IMR-90 (cell line): ENCODE data around the gene SIT1. TPM values are rescaled to one million over a fixed set of nuclear protein-coding genes. Genes with fewer than 3 reads are reported as not detected.

Experiments
- ATAC-seq: fragments of 200-7000 bp; cut with Tn5 transposase; 2 replicates; pipeline ENCODE4 v1.9.1; 2020; ENCODE audit warnings: low read depth, mild to moderate bottlenecking, moderate library complexity
- BruUV-seq: library from RNA; stranded (reverse); fragments of 400-500 nt; replicated peaks from 2 replicates; lab custom pipeline; 2021; lab: Mats Ljungman, UMichigan
- CTCF ChIA-PET: fragments of 300-600 bp; formaldehyde crosslinking; extraction: SDS; loops from one replicate; lab custom pipeline; 2021; ENCODE audit warnings: antibody characterized with exemption; lab: Yijun Ruan, JAX
- POLR2A ChIA-PET: fragments of 300-600 bp; sonication (Branson Sonifier 250); formaldehyde crosslinking; loops from one replicate; lab custom pipeline; 2022; ENCODE audit warnings: antibody characterized with exemption; ENCODE audit not compliant: unreplicated experiment; lab: Charles Lee
- DNase-seq: peaks from one replicate; pipeline ENCODE4 v3.0.0; 2013
- H2AFZ ChIP-seq: replicated peaks from 2 replicates; pipeline ENCODE3; 2013; ENCODE audit warnings: low read length, mild to moderate bottlenecking; ENCODE audit not compliant: poor library complexity
- H2AK5ac ChIP-seq: 2 replicates; pipeline ENCODE4 v1.6.1; 2013; ENCODE audit warnings: low read depth, low read length, inconsistent platforms
- H2AK9ac ChIP-seq: replicated peaks from 2 replicates; pipeline ENCODE3; 2013; ENCODE audit warnings: mild to moderate bottlenecking, low read depth, low read length, moderate library complexity; ENCODE audit not compliant: poor library complexity
- H2BK120ac ChIP-seq: 2 replicates; pipeline ENCODE4 v1.6.1; 2013; ENCODE audit warnings: low read depth, low read length, inconsistent platforms
- H2BK15ac ChIP-seq: 3 replicates; pipeline ENCODE4 v1.6.1; 2013; ENCODE audit warnings: low read depth, low read length, inconsistent platforms
- H2BK20ac ChIP-seq: 2 replicates; pipeline ENCODE4 v1.6.1; 2013; ENCODE audit warnings: low read depth, mild to moderate bottlenecking, inconsistent platforms, low read length, moderate library complexity
- H2BK5ac ChIP-seq: 2 replicates; pipeline ENCODE4 v1.6.1; 2013; ENCODE audit warnings: mild to moderate bottlenecking, low read depth, low read length, inconsistent platforms; ENCODE audit not compliant: poor library complexity, severe bottlenecking
- H3K14ac ChIP-seq: replicated peaks from 2 replicates; pipeline ENCODE4 v1.6.1; 2013; ENCODE audit warnings: low read depth, low read length, inconsistent platforms
- H3K18ac ChIP-seq: 2 replicates; pipeline ENCODE4 v1.6.1; 2013; ENCODE audit warnings: low read depth, low read length, control low read depth
- H3K23ac ChIP-seq: 2 replicates; pipeline ENCODE4 v1.6.1; 2013; ENCODE audit warnings: low read depth, low read length, inconsistent platforms
- H3K27ac ChIP-seq: 2 replicates; pipeline ENCODE4 v1.5.1; 2013; ENCODE audit warnings: mild to moderate bottlenecking, control low read depth, low read length; ENCODE audit not compliant: insufficient read depth
- H3K27me3 ChIP-seq: 2 replicates; pipeline ENCODE4 v1.6.1; 2013; ENCODE audit warnings: low read length; ENCODE audit not compliant: control insufficient read depth, insufficient read depth
- H3K36me3 ChIP-seq: 2 replicates; pipeline ENCODE4 v1.6.1; 2013; ENCODE audit warnings: low read length, mixed read lengths; ENCODE audit not compliant: control insufficient read depth, insufficient read depth
- H3K4ac ChIP-seq: 2 replicates; pipeline ENCODE4 v1.6.1; 2013; ENCODE audit warnings: low read depth, low read length, inconsistent platforms
- H3K4me1 ChIP-seq: 2 replicates; pipeline ENCODE4 v1.6.1; 2013; ENCODE audit warnings: low read length, mixed read lengths; ENCODE audit not compliant: control insufficient read depth, insufficient read depth
- H3K4me2 ChIP-seq: 2 replicates; pipeline ENCODE4 v1.6.1; 2013; ENCODE audit warnings: low read depth, mild to moderate bottlenecking, control low read depth, low read length, moderate library complexity
- H3K4me3 ChIP-seq: 2 replicates; pipeline ENCODE4 v1.5.1; 2013; ENCODE audit warnings: low read depth, mild to moderate bottlenecking, control low read depth, low read length, moderate library complexity; ENCODE audit not compliant: insufficient read depth
- H3K56ac ChIP-seq: 2 replicates; pipeline ENCODE4 v1.6.1; 2013; ENCODE audit warnings: low read length, inconsistent platforms; ENCODE audit not compliant: insufficient read depth; ENCODE audit errors: extremely low read depth
- H3K79me1 ChIP-seq, 2 experiments: 2 replicates each; pipeline ENCODE4 v1.6.1; 2013; ENCODE audit warnings: low read length in 2 of 2, inconsistent platforms in 1 of 2, low read depth in 1 of 2
- H3K9ac ChIP-seq: 2 replicates; pipeline ENCODE4 v1.6.1; 2013; ENCODE audit warnings: low read depth, low read length, control low read depth
- H3K9me1 ChIP-seq: 2 replicates; pipeline ENCODE4 v1.6.1; 2013; ENCODE audit warnings: low read length, inconsistent platforms; ENCODE audit not compliant: insufficient read depth
- H3K9me3 ChIP-seq: 2 replicates; pipeline ENCODE4 v1.6.1; 2013; ENCODE audit warnings: low read length; ENCODE audit not compliant: control insufficient read depth, insufficient read depth
- H4K20me1 ChIP-seq: 2 replicates; pipeline ENCODE4 v1.6.1; 2013; ENCODE audit warnings: low read length, inconsistent platforms; ENCODE audit not compliant: insufficient read depth
- H4K5ac ChIP-seq: 2 replicates; pipeline ENCODE4 v1.6.1; 2013; ENCODE audit warnings: mild to moderate bottlenecking, low read depth, low read length, control low read depth
- H4K8ac ChIP-seq, 2 experiments: 2 replicates each; pipeline ENCODE4 v1.6.1; 2013; ENCODE audit warnings: low read depth in 2 of 2, low read length in 2 of 2, control low read depth in 1 of 2, inconsistent platforms in 1 of 2
- H4K91ac ChIP-seq: 2 replicates; pipeline ENCODE4 v1.6.1; 2013; ENCODE audit warnings: low read depth, low read length, inconsistent platforms; ENCODE audit not compliant: insufficient read depth
- BHLHE40 ChIP-seq: fragments of 150-350 bp; IDR thresholded peaks from 2 replicates; pipeline ENCODE4 v1.6.1; 2016; ENCODE audit warnings: mild to moderate bottlenecking, low read depth, low read length
- CEBPB ChIP-seq: IDR thresholded peaks from 2 replicates; pipeline ENCODE4 v1.6.1; 2012; ENCODE audit warnings: low read depth, low read length, improper control_type of control experiment
- CHD1 ChIP-seq: IDR thresholded peaks from 2 replicates; pipeline ENCODE4 v1.6.1; 2012; ENCODE audit warnings: low read depth, low read length, improper control_type of control experiment
- ELK1 ChIP-seq: fragments of 150-350 bp; IDR thresholded peaks from 2 replicates; pipeline ENCODE4 v1.6.1; 2016; ENCODE audit warnings: low read depth, mild to moderate bottlenecking, low read length, moderate library complexity, borderline replicate concordance
- FOS ChIP-seq: fragments of 150-350 bp; IDR thresholded peaks from 2 replicates; pipeline ENCODE4 v1.6.1; 2016; ENCODE audit warnings: low read depth, low read length
- MAFK ChIP-seq: IDR thresholded peaks from 2 replicates; pipeline ENCODE4 v1.6.1; 2012; ENCODE audit warnings: low read depth, low read length, improper control_type of control experiment
- MAZ ChIP-seq: IDR thresholded peaks from 2 replicates; pipeline ENCODE4 v1.6.1; 2012; ENCODE audit warnings: low read depth, mild to moderate bottlenecking, low read length, improper control_type of control experiment, moderate library complexity, borderline replicate concordance
- MXI1 ChIP-seq: IDR thresholded peaks from 2 replicates; pipeline ENCODE4 v1.6.1; 2012; ENCODE audit warnings: low read depth, mild to moderate bottlenecking, low read length, moderate library complexity, borderline replicate concordance
- NFE2L2 ChIP-seq: fragments of 150-350 bp; IDR thresholded peaks from 2 replicates; pipeline ENCODE4 v1.6.1; 2016; ENCODE audit warnings: low read depth, mild to moderate bottlenecking, low read length
- POLR2A ChIP-seq: IDR thresholded peaks from 2 replicates; pipeline ENCODE4 v1.6.1; 2012; ENCODE audit warnings: mild to moderate bottlenecking, low read depth, low read length
- RAD21 ChIP-seq: IDR thresholded peaks from 2 replicates; pipeline ENCODE4 v1.6.1; 2012; ENCODE audit warnings: low read length, improper control_type of control experiment
- RCOR1 ChIP-seq: IDR thresholded peaks from 2 replicates; pipeline ENCODE4 v1.6.1; 2012; ENCODE audit warnings: mild to moderate bottlenecking, low read length, improper control_type of control experiment; ENCODE audit not compliant: insufficient replicate concordance
- RFX5 ChIP-seq: IDR thresholded peaks from 2 replicates; pipeline ENCODE4 v1.8.0; 2012; ENCODE audit warnings: low read depth, mild to moderate bottlenecking, low read length, moderate library complexity
- SMC3 ChIP-seq: fragments of 150-350 bp; IDR thresholded peaks from 2 replicates; pipeline ENCODE4 v1.6.1; 2016; ENCODE audit warnings: low read depth, mild to moderate bottlenecking, antibody characterized with exemption, low read length, moderate library complexity
- USF2 ChIP-seq: fragments of 150-350 bp; IDR thresholded peaks from 2 replicates; pipeline ENCODE4 v1.6.1; 2017; ENCODE audit warnings: mild to moderate bottlenecking, antibody characterized with exemption, low read length, low read depth
- WGBS, 2 experiments: methylation state at CpG; one replicate each; pipeline versions ENCODE4 v1.1.5 to v1.1.7; 2013; ENCODE audit warnings: missing lambda C conversion rate in 2 of 2; ENCODE audit not compliant: insufficient read length in 1 of 2; ENCODE audit errors: extremely low coverage in 2 of 2; 5-methylcytosine and 5-hydroxymethylcytosine counted together
- dilution Hi-C: fragments of 300-500 bp; cut with HindIII; formaldehyde crosslinking; loops from one replicate; pipeline ENCODE4 v1.14.3; 2018; ENCODE audit warnings: low sequenced_read_pairs; ENCODE audit not compliant: unreplicated experiment
- in situ Hi-C: fragments of 300-500 bp; cut with MboI; formaldehyde crosslinking; loops from 3 replicates; pipeline ENCODE4 v1.14.3; 2019; ENCODE audit warnings: low sequenced_read_pairs, inconsistent platforms, mixed read lengths
- intact Hi-C: fragments of 100-400 bp; cut with micrococcal nuclease; formaldehyde crosslinking; loops from 2 replicates; pipeline ENCODE4 v1.10.0; 2022
- polyA plus RNA-seq, 3 experiments: library from polyadenylated mRNA; depleted of rRNA; stranded (reverse); fragments of >200 nt; gene quantifications; 2 replicates each; pipeline ENCODE4 v1.2.3, GENCODE V29; 2012; ENCODE audit warnings: low replicate concordance in 1 of 3
- total RNA-seq: library from RNA; depleted of rRNA; stranded (reverse); fragments of >200 nt; gene quantifications from 2 replicates; pipeline ENCODE4 v1.2.3, GENCODE V29; 2012
- TF ChIP-seq, protein P1 (sequence below): conservative IDR thresholded peaks from 2 replicates; pipeline ENCODE4 v1.5.1; 2012; ENCODE audit warnings: mild to moderate bottlenecking, low read depth, low read length, improper control_type of control experiment

Gene SIT1
- total and polyA plus RNA-seq, 2 of the 4 experiments (the other 2 are of a cell fraction), result not detected

DNA sequence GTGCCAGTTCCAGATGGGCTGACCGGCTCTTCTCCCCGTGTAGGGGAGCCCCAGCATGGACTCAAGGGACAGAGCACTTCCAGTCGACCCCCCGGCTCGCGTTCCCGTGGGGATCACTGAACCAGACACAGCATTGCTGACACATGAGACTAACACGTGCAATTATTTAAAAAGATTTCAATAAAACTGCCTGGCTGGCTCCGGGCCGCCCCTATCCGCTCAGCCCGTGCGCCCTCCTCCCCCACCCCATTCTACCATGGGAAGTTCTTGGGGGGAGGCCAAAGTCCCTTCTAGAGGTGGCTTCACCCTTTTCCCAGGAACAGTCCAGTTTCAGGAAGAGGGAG lies 40.9 kb downstream of the SIT1 start:
- Histone ChIP-seq H2AFZ (no peak overlapping the region), H2BK15ac (no peak overlapping the region), H3K27ac (no peak overlapping the region), H3K9me1 (peaks cover 6% of the 10 kb centered on the region; the same call in 1 of the 2 replicates), H3K4me2 (no peak overlapping the region), H4K91ac (no peak overlapping the region), H2AK5ac (no peak overlapping the region), H4K5ac (no peak overlapping the region), H3K27me3 (peaks cover 12% of the 10 kb centered on the region), H3K23ac (no peak overlapping the region), H3K9me3 (no peaks in the 10 kb centered on the region), H3K79me1 (peaks cover 7 to 25% of the 10 kb centered on the region in 2 experiments; a peak in 3 of 4 replicates), H4K8ac (no peak overlapping the region), H3K4me1 (peaks cover 2% of the 10 kb centered on the region), H3K14ac (no peak overlapping the region), H2BK120ac (no peak overlapping the region), H3K36me3 (peaks cover 27% of the 10 kb centered on the region), H3K18ac (no peak overlapping the region), H3K9ac (no peak overlapping the region), H4K20me1 (peaks cover 8% of the 10 kb centered on the region; the same call in 1 of the 2 replicates), H3K4me3 (no peak overlapping the region), H3K4ac (no peak overlapping the region), H2BK5ac (no peak overlapping the region), H2AK9ac (no peak overlapping the region), H3K56ac (no peak overlapping the region), H2BK20ac (no peak overlapping the region)
- BruUV-seq, result no TSS peak
- intact Hi-C loops, result loop anchor here (10.0 kb wide), 1 partner anchor 75 kb away; the partner anchor contains the start of gene TPM2
- TF ChIP-seq MXI1, result no peak
- TF ChIP-seq, protein P1, sequence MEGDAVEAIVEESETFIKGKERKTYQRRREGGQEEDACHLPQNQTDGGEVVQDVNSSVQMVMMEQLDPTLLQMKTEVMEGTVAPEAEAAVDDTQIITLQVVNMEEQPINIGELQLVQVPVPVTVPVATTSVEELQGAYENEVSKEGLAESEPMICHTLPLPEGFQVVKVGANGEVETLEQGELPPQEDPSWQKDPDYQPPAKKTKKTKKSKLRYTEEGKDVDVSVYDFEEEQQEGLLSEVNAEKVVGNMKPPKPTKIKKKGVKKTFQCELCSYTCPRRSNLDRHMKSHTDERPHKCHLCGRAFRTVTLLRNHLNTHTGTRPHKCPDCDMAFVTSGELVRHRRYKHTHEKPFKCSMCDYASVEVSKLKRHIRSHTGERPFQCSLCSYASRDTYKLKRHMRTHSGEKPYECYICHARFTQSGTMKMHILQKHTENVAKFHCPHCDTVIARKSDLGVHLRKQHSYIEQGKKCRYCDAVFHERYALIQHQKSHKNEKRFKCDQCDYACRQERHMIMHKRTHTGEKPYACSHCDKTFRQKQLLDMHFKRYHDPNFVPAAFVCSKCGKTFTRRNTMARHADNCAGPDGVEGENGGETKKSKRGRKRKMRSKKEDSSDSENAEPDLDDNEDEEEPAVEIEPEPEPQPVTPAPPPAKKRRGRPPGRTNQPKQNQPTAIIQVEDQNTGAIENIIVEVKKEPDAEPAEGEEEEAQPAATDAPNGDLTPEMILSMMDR, result no peak
- TF ChIP-seq MAZ, result no peak
- TF ChIP-seq BHLHE40, result no peak
- TF ChIP-seq POLR2A, result no peak
- TF ChIP-seq USF2, result no peak
- no peak for TF ChIP-seq RAD21
- TF ChIP-seq CEBPB, result no peak
- no peak for TF ChIP-seq MAFK
- no peak for TF ChIP-seq ELK1
- no peak for TF ChIP-seq CHD1
- no peak for TF ChIP-seq NFE2L2
- TF ChIP-seq SMC3, result no peak
- no peak for TF ChIP-seq RCOR1
- TF ChIP-seq FOS, result no peak
- TF ChIP-seq RFX5, result no peak
- dilution Hi-C loops, result no loop called here
- ATAC-seq (no peak), DNase-seq (no peak)
- CTCF ChIA-PET, result no interaction called here
- in situ Hi-C loops, result no loop called here
- POLR2A ChIA-PET, result no interaction called here
- WGBS, 2 experiments, result 100% methylated on average over 1 of the region's 13 CpGs; no CpG with 5 or more reads in 1 of the 2 experiments
